ENCODE data around the gene PHF14. TPM values are rescaled to one million over a fixed set of nuclear protein-coding genes. Genes with fewer than 3 reads are reported as not detected.

PHF14 gene
- total RNA-seq, 2 donors from 2014 or later: 11.9 to 28.3 TPM

- no peaks in the 10 kb centered on the region for H3K27me3 ChIP-seq
- H3K36me3 ChIP-seq (replicated peaks in 1 of 2; ENCODE audit: insufficient read depth in 1 of 2, low read depth in 2 of 2): no peaks in the 10 kb centered on the region
- H3K4me3 ChIP-seq: no peak overlapping the region
- H3K4me1 ChIP-seq: peaks cover 6% of the 10 kb centered on the region
- intact Hi-C loops (cut with DNase I): no loop called here
- H3K27ac ChIP-seq: no peak overlapping the region
- TF ChIP-seq, protein P1, sequence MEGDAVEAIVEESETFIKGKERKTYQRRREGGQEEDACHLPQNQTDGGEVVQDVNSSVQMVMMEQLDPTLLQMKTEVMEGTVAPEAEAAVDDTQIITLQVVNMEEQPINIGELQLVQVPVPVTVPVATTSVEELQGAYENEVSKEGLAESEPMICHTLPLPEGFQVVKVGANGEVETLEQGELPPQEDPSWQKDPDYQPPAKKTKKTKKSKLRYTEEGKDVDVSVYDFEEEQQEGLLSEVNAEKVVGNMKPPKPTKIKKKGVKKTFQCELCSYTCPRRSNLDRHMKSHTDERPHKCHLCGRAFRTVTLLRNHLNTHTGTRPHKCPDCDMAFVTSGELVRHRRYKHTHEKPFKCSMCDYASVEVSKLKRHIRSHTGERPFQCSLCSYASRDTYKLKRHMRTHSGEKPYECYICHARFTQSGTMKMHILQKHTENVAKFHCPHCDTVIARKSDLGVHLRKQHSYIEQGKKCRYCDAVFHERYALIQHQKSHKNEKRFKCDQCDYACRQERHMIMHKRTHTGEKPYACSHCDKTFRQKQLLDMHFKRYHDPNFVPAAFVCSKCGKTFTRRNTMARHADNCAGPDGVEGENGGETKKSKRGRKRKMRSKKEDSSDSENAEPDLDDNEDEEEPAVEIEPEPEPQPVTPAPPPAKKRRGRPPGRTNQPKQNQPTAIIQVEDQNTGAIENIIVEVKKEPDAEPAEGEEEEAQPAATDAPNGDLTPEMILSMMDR (IDR thresholded peaks at IDR 0.05): no peak
- TF ChIP-seq POLR2A (IDR thresholded peaks at IDR 0.05): no peak
- peak in 3 of 4 donors; percentile 17 to 41 (median 34) for DNase-seq
- 17 to 26% methylated on average over 17 of the region's 17 CpGs for WGBS, 2 donors
- no peaks in the 10 kb centered on the region for H3K9me3 ChIP-seq
- peak; percentile 33 for ATAC-seq
These were observed 219.6 kb downstream of the PHF14 start for GRCh38 chr7:11193131-11193867.

DNA sequence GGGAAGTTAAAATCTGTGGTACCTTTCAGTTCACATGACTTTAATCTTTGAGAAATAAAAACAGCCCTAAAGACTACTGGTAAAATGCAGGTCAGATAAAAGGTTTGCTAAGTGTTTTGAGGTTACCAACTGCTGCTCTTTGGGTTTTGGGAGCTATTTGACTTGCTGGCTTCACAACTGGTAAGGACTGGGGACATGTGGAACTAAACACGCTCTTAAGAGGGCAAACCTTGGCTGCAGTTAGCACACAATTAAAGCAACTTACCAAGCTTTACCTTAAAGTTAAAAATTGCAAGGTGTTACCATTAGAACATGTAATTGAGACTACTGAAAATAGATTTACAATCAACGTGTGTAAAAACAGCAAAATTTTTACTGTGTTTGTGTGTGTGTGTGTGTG is 220.2 kb downstream of the PHF14 start:
- TF ChIP-seq, protein P1 (IDR thresholded peaks at IDR 0.05): no peak
- no peak for TF ChIP-seq POLR2A (IDR thresholded peaks at IDR 0.05)
- Histone ChIP-seq H3K9me3 (no peaks in the 10 kb centered on the region), H3K4me1 (peaks cover 6% of the 10 kb centered on the region), H3K27ac (no peak overlapping the region), H3K4me3 (no peak overlapping the region), H3K36me3 (replicated peaks in 1 of 2; ENCODE audit: insufficient read depth in 1 of 2, low read depth in 2 of 2) (no peaks in the 10 kb centered on the region), H3K27me3 (no peaks in the 10 kb centered on the region)
- intact Hi-C loops (cut with DNase I): no loop called here
- ATAC-seq (no peak), DNase-seq (no peak)
- 63 to 65% methylated on average over 2 of the region's 2 CpGs for WGBS, 2 donors

DNA sequence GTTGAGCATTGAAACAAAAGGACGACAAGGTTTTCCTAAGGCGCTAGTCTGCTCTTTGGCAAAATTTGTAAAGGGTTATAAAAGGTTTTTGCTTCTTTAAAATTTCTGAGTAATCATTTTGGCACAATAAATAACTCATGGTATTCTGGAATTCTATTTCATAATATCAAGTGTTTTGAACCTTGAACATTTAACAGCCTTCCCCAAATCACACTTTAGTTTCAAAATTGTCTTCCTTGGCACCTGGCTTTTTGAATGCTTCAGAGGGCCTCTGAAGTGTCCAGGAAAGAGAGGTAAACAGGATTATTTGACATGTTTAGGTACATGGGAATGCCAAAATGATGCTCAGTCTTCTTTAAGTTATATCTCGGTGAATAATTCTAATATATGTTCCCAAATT is 220.8 kb downstream of the PHF14 start:
- Histone ChIP-seq H3K4me3 (no peak overlapping the region), H3K27ac (no peak overlapping the region), H3K9me3 (no peaks in the 10 kb centered on the region), H3K4me1 (peaks cover 6% of the 10 kb centered on the region), H3K27me3 (no peaks in the 10 kb centered on the region), H3K36me3 (replicated peaks in 1 of 2; ENCODE audit: insufficient read depth in 1 of 2, low read depth in 2 of 2) (no peaks in the 10 kb centered on the region)
- intact Hi-C loops (cut with DNase I): no loop called here
- no peak for DNase-seq
- WGBS, 2 donors: 84 to 89% methylated on average over 3 of the region's 3 CpGs
- no peak for ATAC-seq
- TF ChIP-seq, protein P1 (IDR thresholded peaks at IDR 0.05): no peak
- TF ChIP-seq POLR2A (IDR thresholded peaks at IDR 0.05): no peak

DNA sequence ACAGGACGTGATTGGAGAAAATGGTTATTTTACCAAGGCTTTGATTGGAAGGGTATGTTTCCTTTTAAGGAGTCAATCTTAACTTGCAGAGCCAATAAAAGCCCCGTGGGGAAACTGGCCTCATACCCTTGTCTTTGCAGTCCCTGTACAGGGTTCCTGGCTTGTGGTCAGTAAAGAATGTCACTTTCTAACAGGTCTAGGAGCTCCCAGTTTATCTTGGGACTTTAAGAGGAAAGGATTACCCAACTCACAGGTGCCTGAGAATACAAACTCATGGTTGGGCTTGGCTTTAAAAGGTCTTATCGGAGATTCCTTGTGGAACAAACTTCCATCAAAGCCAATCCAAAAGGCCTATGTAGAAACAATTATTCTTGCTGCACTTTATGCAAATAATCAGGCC is 221.8 kb downstream of the PHF14 start:
- intact Hi-C loops (cut with DNase I): no loop called here
- Histone ChIP-seq H3K27ac (no peak overlapping the region), H3K4me1 (peaks cover 6% of the 10 kb centered on the region), H3K36me3 (replicated peaks in 1 of 2; ENCODE audit: insufficient read depth in 1 of 2, low read depth in 2 of 2) (no peaks in the 10 kb centered on the region), H3K9me3 (no peaks in the 10 kb centered on the region), H3K4me3 (no peak overlapping the region), H3K27me3 (no peaks in the 10 kb centered on the region)
- TF ChIP-seq POLR2A (IDR thresholded peaks at IDR 0.05): no peak
- TF ChIP-seq, protein P1 (IDR thresholded peaks at IDR 0.05): no peak
- ATAC-seq: no peak
- DNase-seq: peak in 1 of 4 donors; percentile 13
- WGBS, 2 donors: 45 to 52% methylated on average over 3 of the region's 3 CpGs

GRCh38 chr7:11196143-11196542 is 222.5 kb downstream of the PHF14 start:
- TF ChIP-seq, protein P1 (IDR thresholded peaks at IDR 0.05): no peak
- no peak for TF ChIP-seq POLR2A (IDR thresholded peaks at IDR 0.05)
- intact Hi-C loops (cut with DNase I): no loop called here
- Histone ChIP-seq H3K36me3 (replicated peaks in 1 of 2; ENCODE audit: insufficient read depth in 1 of 2, low read depth in 2 of 2) (no peaks in the 10 kb centered on the region), H3K27me3 (no peaks in the 10 kb centered on the region), H3K4me1 (peaks cover 6% of the 10 kb centered on the region), H3K4me3 (no peak overlapping the region), H3K27ac (no peak overlapping the region), H3K9me3 (no peaks in the 10 kb centered on the region)
- WGBS, 2 donors: 41 to 72% methylated on average over 3 of the region's 3 CpGs
- no peak for DNase-seq
- no peak for ATAC-seq

Measured in body of pancreas (tissue), 4 donors.